GM19238 (cell line): ENCODE measurements around the gene USHBP1.

ENCODE experiments used
- DNase-seq: peaks from one replicate; pipeline ENCODE4 v3.0.0; 2011; ENCODE audit warnings: low spot score; ENCODE audit not compliant: insufficient read length

Gene USHBP1

DNA sequence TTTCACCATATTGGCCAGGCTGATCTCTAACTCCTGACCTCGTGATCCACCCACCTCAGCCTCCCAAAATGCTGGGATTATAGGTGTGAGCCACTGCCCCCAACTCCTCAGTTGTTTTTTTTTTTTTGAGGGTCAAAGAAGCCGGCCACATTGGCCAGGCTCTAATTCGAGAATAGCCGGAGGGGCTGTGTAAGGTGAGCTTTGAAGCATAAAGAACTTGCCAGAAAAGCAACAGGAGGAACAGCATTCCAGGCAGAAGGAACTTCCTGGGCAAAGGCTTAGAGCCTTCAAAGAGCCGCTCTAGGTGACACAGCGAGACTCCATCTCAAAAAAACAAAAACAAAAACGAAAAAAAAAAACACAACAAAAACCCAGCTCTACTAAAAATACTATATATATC is 1.5 kb upstream of the USHBP1 start:
- DNase-seq, result no peak

- DNase-seq, result no peak
Observed at GRCh38 chr19:17263712-17264640, 569 bp downstream of the USHBP1 start.

DNA sequence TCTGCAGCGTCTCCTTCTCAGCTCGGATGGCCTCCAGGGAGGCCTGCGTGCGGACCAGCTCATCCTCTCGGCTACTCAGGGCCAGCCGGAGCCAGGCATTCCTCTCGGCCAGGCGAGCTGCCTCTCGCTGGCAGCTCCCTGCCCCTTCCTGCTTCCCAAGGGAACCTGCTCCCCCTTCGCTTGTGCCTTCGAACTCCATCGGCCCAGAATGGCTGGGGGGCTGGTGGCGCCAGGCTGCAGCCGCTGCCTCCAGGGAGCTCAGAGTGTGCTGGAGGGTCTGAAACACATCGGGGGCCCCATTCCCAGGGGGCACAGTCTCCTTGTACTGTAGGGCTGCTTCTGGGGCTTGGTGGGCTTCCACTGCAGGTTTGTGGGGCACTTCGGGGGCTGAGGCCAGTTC is 2.0 kb downstream of the USHBP1 start:
- no peak for DNase-seq

- DNase-seq, result peak; percentile 94
Observed at GRCh38 chr19:17260842-17261325, 3.7 kb downstream of the USHBP1 start.

- DNase-seq, result no peak
Observed at GRCh38 chr19:17259934-17260333, 4.6 kb downstream of the USHBP1 start.

DNA sequence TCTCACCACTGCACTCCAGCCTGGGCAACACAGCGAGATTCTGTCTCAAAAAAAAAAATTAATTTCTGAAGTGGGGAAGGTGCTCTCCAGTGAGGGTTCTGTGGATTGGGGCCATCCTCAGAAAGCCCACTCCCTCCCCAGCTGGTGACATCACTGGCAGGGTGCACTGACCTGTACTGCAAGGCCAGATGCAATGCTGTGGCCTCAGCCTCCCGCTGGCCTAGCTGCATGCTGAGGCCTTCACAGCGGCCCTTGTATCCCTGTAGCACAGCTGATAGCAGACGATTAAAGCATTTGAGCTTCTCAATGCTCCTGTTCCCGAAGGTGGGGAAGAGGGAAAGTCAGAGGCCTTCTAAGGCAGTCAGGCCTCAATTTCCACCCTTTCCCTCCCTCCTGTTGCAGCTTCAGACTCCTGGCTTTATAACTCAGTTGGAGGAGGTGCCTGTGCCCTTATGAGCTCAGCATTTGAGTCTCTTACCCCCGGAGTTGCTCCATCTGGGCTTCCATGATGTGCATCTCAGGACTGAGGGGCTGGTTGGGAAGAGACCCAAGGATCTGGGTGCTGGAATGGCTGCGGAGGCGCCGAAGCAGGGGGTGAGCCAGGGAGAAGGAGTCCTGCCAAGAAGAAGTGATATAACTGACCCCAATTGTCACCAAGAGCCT is 5.3 kb downstream of the USHBP1 start:
- no peak for DNase-seq

GRCh38 chr19:17256130-17256529 is 8.4 kb downstream of the USHBP1 start:
- DNase-seq, result no peak

DNA sequence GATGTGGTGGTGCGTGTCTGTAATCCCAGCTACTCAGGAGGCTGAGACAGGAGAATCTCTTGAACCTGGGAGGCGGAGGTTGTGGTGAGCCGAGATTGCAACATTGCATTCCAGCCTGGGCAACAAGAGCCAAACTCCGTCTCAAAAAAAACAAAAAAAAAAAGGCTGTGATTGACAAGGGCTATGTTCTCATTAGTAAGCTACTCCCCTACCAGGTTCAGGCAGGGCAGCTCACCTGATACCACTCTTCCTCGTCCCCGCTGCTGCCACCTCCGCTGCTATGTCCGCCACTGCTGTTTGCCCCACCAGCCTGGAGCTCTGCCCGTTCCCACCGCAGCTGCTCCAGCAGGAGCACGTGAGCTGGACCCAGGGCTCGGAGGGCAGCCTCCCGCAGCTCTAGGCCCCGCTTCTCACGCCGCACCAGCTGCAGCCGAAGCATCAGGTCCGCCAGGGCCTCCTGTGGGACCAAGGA is 9.4 kb downstream of the USHBP1 start:
- DNase-seq, result no peak

DNA sequence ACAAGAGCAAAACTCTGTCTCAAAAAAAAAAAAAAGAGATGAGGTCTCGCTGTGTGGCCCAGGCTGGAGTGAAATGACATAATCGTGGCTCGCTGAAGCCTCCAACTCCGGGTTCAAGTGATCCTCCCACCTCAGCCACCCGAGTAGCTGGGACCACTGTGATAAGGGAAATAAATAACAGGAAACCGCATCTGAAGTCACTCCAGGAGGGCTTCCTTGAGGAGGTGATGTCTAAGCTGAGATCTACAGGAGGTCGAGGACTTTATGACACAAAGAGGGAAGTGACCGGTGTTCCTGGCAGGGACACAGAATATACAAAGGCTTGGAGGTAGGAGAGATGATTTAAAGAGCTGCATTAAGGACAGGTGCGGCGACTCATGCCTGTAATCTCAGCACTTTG is 9.9 kb downstream of the USHBP1 start:
- DNase-seq, result no peak

DNA sequence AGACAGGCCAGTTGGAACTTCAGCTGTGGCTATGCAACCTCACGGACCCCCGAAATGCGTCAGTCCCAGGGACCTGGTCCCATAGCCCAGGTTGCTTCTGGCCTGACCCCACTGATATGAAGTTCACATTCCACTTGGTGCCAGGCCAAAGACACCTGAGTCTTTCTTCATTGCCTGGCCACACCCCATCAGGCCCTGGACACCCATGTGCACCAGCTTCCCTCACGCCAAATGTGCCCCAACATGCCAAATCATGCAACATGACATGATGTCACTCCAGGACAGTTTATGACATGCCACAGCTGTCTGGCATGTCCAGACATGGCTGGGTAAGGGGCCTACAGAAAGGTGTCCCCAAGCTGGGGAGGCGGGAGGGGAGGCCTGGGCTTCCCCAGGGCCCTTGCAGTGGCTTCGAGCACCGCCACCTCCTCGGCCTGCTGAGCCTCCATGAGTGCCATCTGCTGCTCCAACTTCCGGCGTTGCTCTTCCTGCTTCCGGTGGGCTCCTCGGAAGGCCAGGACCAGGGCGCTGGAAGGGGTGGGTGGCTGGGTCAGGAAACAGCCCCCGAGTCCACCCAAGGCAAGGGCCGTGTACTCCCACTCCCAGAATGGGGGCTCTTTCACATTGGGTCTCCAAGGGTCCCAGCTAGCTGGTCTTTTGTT is 14.5 kb downstream of the USHBP1 start:
- DNase-seq, result no peak

DNA sequence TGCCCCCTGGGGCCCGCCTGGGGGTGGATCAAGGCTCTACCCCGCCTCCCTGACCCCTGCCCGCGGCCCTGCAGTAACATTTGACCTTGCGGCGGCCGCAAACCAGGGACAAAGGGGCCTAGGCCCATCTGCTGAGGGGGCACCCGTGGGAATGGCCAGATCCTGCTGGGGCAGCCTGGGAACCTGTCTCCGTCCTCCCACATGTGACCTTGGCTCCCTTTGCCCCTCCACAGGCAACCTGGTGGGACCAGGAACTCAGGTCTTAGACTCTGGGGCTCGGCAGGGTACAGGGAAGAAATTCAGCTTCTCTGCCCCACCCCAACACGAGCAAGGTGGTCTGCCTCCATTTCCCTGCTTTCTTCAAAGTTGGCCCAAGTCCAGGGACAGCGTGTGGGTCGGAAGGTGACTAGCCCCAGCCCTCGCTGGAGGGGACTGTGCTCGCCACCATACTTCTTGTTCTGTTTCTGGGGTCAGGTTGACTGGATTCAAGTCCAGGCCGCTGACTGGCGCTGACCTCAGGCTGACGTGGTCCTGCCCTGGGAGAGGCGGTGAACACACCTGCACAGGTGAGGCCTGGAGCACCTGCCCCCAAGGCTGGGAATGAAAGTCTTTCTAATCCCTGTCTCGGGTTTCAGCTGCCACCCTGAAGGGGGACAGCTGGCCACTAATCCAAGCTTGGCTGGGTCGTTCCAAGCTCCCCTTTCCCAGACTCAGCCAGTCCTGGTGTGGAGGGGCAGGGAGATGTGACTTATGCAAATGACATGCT is 16.4 kb downstream of the USHBP1 start:
- DNase-seq, result no peak

GRCh38 chr19:17246681-17247425 is 17.7 kb downstream of the USHBP1 start:
- no peak for DNase-seq

- DNase-seq, result peak; percentile 63
Observed at GRCh38 chr19:17245535-17245984, 19.0 kb downstream of the USHBP1 start, which contains the start of gene NR2F6. TSS of gene NR2F6 (minus strand) at chr19:17245919. CDS start at chr19:17245220, 699 bp downstream.

DNA sequence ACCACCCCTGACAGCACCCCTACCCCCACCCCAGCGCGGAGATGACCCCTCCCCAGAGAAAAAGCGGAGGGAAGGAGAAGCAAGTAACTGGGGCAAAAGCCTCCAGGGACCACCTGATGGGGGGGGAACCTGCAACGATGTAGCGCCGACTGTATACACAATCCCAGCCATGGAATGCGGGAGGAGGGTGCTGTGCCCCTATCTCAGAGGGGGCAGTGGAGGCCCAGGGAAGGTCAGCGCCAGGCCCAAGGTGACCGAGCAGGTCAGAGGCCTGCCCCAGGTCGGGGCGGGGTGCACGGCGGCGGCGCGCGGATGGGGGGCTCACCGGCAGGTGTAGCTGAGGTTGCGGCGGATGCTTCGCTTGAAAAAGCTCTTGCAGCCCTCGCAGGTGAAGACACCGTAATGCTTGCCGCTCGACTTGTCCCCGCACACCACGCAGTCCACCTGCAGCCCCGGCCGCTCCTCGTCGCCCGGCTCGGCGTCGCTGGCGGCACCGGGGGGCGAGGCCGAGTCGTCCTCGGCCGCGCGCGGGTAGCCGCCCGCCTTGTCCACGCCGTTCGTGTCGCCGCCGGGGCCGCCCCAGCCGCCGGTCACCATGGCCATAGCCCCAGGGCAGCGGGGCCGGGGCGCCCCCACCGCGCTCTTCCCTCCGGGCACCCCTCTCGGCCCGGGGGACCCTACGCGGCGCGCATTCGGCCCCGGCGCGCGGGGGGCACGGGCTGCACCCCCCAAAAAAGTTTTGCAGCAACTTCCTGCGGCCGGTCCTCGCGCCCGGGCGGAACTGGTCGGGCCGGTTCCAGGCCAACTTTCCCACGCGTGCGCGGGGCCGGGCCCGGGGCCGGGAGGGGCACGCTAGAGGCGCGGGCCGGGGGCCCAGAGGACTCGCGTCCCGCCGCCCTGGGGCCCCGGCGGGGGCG is 19.7 kb downstream of the USHBP1 start:
- DNase-seq, result no peak

DNA sequence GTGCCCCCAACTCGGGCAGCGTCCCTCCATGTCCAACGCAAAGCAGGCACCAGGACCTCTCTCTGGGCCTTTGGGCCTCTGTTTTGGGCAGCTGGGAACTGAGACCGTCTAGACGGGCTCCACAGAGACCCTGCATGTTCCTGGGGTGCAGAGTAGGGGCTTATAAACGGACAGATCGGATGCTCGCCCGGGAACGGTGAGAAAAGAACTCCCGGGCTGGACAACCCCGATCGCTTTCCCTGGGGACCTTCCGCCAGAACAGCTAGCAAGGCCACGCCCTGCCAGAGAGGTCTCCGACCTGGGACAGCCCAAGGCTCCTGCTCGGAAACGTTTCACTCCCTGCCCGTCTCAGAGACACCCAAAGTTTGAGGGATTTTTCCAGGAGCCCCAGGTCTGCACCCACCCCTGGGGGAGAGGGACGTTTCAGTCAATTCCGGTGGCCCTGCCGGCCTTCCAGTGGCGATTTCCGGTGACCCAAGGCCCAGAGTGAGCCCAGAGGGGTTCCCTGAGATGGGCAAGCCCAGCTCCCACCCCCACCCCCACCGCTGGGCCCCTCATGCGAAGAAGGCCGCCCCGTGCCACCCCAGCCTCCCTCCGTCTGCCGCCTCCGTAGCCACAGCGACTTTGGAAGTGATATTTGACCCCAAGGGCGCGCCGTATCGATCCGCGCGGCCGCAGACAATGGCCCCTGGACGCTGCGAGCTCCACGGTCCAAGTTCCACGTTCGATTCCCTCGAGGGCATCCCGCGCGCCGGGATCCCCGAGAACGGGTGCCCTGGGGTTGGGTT is 20.5 kb downstream of the USHBP1 start:
- DNase-seq, result no peak

DNA sequence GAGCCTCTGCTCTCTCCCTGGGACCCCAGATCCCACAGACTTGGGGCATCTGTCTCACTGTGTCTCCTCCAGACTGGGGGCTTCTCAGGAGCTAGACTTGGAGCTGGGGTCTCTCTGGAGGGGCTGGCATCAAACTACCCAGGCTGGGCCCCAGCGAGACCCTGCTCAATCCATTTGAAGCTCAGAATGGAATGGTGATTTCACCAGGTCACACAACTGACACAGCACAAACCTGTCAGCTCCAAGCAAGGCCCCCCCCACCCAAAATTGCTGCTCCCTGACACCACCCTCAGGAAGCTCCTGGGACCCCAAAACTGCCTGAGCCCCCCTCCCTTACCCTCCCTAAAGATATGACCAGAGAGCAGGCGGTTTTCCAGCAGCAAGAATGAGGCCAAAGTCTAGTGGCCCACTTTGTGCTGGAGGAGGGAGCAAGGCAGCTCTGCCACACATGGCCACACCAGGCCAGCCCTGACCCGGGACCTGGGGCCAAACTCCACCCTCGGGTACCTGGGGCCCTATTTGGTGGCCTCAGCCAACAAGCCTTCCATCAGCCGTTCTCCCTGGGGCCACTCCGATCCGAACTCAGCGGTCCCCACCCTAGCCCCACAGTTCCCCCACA is 21.2 kb downstream of the USHBP1 start:
- no peak for DNase-seq

DNA sequence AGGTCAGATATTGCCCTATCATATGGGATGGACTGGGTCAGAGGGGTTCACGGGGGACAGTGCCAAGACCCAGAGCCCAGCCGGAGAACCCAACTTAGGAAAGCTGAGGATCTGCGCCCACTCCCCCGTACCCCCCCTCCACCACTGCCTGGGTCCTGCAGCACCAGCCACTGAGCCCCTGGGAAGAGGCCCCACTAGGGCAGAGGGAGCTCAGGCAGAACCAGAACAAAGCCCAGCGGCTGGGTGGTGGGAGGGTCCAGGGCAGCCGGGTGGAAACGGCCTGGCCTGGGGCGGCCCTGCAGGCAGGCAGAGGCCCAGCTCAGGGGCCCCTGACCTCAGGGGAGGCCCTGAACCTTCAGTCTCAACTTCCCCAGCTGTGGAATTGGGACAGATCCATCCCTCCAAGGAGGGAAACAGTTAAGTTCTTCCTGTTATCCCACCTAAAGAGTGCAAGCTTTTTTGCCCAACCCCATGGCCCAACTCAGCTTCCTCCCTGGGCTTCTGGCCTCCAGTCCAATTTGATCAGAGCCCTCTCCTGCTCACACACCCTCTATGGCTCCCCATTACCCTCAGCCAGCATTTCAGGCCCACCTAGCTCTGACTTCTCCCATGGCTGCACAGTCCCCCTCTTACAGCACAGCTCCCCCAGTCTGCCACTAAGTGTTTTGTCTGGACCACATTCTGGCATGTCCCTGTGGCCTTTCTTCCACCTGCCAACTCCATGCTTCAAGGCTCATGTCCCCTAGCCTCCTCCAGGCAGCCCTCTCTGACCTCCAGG is 21.9 kb downstream of the USHBP1 start:
- no peak for DNase-seq
